Stimulated activated CD4-positive, alpha-beta T cell treated with anti-CD3 and anti-CD28 coated beads, Interleukin-1b, Interleukin-23, amount 100 ng/mL, for 4 hours (primary cell): ENCODE measurements around the gene DCDC2.
"Not testable (repeated sequence)": the region's sequence is repeated elsewhere in the genome, so short reads cannot be mapped to it uniquely, and the experiment has no call there.

Source experiments
- DNase-seq, 2 donors: peaks; one replicate each; pipeline ENCODE4 v3.0.0-alpha.2; 2020; ENCODE audit warnings: low read depth in 2 of 2

The DCDC2 gene

DNA sequence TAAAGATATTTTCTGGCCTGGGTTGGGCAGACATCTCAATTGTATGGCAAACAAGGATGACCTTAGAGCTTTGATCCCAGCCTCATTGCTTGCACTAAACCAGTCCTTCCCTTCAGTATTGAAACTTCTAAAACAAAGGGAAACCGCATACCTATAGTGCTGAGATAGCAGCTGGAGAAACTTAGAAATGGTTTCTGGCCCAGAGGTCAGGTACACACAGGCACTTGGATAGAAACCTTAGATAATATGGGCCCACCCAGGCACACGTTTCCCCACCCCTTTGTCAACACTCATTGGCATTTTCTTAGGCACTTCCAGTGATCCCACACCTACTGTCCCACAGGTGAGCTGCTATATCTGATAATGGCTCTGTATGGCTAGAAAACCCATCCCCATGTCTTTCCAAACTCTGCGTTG lies 209.7 kb downstream of the DCDC2 start:
- DNase-seq = no peak

DNA sequence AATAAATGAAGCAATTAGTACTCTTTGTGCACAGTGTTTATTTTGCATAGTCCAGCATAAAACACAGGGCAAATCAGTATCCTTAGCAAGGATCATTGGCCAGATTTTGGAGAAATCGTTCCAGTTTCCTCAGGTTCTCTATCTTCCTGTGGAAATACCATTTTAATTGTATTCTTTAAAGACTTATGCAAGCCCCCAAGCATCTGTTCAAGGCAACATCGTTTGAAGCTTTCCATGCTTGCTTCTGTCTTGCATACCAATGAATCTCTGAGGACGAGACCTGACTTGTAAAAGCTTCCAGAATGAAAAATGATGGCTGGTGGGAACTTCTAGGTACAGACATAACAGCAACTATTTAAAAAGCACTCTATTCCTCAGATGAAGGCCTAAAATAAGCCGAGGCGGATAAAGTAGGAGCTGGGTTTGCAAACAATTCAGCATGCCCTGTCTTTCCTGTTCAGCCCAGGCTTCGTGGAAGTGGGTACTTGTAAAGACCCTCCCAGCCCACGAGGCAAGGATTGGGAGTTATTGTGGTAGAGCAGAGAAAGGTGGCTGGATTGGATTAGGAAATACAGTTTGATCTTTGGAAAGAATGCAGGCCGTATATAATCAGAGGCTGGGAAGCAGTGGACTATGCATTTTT lies 210.2 kb downstream of the DCDC2 start:
- no peak for DNase-seq

GRCh38 chr6:24146871-24147270 lies 211.0 kb downstream of the DCDC2 start:
- DNase-seq = no peak

GRCh38 chr6:24145690-24146131 lies 212.1 kb downstream of the DCDC2 start:
- no peak for DNase-seq

DNA sequence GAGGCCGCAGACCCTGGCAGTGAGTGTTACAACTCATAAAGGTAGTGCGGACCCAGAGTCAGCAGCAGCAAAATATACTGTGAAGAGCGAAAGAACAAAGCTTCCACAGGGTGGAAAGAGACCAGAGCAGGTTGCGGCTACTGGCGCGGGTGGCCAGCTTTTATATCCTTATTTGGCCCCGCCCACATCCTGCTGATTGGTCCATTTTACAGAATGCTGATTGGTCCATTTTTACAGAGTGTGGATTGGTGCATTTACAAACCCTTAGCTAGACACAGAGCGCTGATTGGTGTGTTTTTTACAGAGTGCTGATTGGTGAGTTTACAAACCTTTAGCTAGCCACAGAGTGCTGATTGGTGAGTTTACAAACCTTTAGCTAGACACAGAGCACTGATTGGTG lies 215.1 kb downstream of the DCDC2 start:
- DNase-seq = not testable (repeated sequence)

DNA sequence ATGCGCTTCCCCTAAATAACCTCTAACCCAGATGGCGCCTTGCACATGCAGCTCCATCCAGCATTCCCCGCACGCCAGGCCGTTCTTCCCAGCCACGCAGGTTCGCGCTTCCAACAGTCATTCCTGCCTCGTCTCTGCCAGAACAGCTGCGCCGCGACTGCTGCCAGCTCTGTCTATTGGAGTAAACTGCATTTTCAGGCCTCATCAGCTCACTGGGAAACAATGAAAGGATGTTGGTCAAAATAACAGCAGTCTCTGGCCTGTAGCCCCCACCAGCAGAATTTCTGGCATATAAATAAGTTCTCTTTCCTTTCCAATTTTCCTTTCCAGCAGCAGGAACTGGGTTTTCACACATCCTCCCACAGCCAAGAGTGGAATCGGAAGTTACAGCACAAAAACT lies 217.3 kb downstream of the DCDC2 start:
- no peak for DNase-seq

DNA sequence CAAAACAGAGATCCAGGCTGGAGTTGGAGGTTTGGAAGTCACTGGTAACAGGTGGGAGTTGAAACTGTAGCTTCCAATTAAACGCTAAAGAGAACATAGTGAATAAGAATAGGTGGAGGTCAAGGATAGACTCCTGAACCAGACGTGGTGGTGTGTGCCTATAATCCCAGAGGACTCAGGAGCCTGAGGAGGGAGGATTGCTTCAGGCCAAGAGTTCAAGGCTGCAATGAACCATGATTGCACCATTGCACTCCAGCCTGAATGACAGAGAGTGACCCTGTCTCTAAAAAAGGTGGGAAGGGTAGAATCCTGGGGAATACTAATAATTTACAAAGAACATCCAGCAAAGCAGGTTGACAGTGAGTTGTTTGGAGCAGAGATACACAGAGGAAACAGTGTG lies 218.2 kb downstream of the DCDC2 start:
- DNase-seq = no peak

DNA sequence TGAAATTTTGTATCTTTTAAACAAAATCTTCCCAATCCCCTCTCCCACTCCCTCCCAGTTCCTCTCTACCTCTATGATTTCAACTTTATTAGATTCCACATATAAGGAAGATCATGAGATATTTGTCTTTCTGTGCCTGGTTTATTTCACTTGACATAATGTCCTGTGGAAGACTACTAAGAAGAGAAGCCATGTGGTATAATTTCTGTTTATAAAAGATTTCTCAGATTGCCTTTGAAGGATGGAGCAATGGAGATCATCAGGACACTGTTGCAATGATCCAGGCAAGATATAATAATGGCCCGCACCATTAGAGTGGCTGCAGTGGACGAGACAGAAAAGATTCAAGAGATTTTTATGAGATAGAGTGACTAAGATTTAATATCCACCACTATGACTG lies 218.8 kb downstream of the DCDC2 start:
- no peak for DNase-seq

DNA sequence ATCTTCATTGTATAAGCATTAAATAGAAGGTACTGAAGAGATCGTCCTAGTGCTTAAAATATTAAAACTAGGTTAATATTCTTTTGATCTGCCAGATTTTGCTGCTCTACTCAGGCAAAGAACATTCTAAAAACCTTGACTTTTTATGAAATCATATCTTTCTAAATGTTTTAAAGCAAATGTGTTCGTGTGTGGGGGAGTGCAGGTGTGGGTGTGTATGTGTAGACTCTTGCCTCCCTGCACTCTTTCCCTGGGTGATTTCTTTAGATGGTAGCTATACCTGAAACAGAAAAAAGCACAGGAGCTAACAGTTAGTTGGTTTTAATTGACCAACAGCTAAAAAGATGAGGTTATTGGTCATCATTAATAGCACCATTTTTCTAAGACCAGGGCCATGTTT lies 226.1 kb downstream of the DCDC2 start:
- DNase-seq = no peak

GRCh38 chr6:24127316-24127715 lies 230.5 kb downstream of the DCDC2 start:
- no peak for DNase-seq

- DNase-seq = no peak
Observed at GRCh38 chr6:24126586-24127192, 231.2 kb downstream of the DCDC2 start.

DNA sequence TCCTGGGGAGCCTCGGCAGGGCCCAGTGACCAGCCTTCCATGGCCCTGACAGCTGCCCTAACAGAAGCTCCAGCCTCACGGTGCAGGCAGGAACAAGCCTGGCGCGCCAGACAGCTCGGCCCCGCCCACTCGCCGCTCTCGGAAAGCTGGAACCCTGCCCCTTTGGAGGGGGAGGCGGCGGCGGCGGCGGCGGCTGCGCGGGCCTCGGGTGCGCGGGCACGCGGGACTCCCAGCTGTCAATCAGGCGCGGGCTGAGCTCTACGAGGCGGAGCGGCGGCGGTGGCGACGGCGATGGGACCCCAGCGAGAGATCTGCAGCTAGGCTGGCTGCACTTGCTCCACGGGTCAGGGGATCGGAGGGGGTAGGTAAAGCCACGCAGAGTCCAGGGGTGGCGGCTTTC lies 231.9 kb downstream of the DCDC2 start, which contains the start of gene NRSN1:
TSS of gene NRSN1 (plus strand) at position 236 of the 400 bp plus-strand sequence. CDS start 8,113 bp downstream, outside the sequence.
- no peak for DNase-seq

- no peak for DNase-seq
Observed at GRCh38 chr6:24122139-24122538, 235.7 kb downstream of the DCDC2 start.
